Measurements from ENCODE around the gene CGAS.
"Not testable (repeated sequence)": the region's sequence is repeated elsewhere in the genome, so short reads cannot be mapped to it uniquely, and the experiment has no call there.

The CGAS gene

DNA sequence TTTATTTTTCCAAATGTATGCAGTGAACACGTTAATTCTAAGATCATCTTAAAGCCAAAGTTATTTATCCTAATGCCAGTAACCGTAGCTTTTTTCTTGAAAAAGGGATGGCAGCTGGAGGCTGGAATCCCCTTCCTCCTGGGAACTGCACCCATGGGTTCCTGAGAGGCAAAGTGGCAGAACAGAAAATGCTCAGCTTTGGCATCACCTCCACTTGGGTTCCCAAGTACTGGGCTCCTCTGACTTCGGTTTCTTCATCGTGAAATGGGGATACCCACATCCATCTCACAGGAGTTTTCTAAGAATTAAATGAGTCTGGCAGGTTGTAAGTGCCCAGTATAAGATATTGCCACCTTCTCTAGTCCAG, 63.7 kb downstream of the CGAS start:
- CTCF ChIA-PET, result interaction anchor here (0.7 to 3.5 kb wide), 21 partner anchors 8 to 772 kb away, joined by 3 to 39 read pairs (median 4); partner anchors contain the start of gene MTO1

GRCh38 chr6:73382462-73383113, 69.5 kb downstream of the CGAS start:
- TF ChIP-seq ZNF184 (tag by site-specific recombination; IDR thresholded peaks at IDR 0.05) (no peak), ZNF121 (tag by site-specific recombination; IDR thresholded peaks at IDR 0.05) (0 out of 2 replicates have a peak, but pooled peaks have one; percentile 36), PRDM10 (tag by site-specific recombination; IDR thresholded peaks at IDR 0.05) (0 out of 2 replicates have a peak, but pooled peaks have one; percentile 45)
- TF ChIP-seq, protein P1, sequence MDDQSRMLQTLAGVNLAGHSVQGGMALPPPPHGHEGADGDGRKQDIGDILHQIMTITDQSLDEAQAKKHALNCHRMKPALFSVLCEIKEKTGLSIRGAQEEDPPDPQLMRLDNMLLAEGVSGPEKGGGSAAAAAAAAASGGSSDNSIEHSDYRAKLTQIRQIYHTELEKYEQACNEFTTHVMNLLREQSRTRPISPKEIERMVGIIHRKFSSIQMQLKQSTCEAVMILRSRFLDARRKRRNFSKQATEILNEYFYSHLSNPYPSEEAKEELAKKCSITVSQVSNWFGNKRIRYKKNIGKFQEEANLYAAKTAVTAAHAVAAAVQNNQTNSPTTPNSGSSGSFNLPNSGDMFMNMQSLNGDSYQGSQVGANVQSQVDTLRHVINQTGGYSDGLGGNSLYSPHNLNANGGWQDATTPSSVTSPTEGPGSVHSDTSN (CRISPR knock-in tag; IDR thresholded peaks at IDR 0.05), result no peak

More for the DNA sequence above, 63.7 kb downstream of the CGAS start:
- Histone ChIP-seq H3K9me3 (ENCODE audit: control insufficient read depth, insufficient read depth, low read depth, low read length) (no peaks in the 10 kb centered on the region), H3K4me3 (ENCODE audit: low read depth, low read length) (peak overlapping the region; percentile 50), H3K36me3 (ENCODE audit: control insufficient read depth in 2 of 2, insufficient read depth in 1 of 2, low read length in 2 of 2) (no peaks in the 10 kb centered on the region), H3K27ac (ENCODE audit: extremely low read depth, low read depth, low read length) (no peak overlapping the region), H3K4me1 (ENCODE audit: control insufficient read depth, insufficient read depth, low read length) (peaks cover 3% of the 10 kb centered on the region; the same call in 1 of the 2 replicates)
- POLR2A ChIA-PET, result interaction anchor here (1.1 to 1.4 kb wide), 3 partner anchors 73 to 133 kb away, joined by 3 to 6 read pairs (median 3); partner anchors contain the start of gene MTO1
- TF ChIP-seq ZNF561 (tag by site-specific recombination; IDR thresholded peaks at IDR 0.05; ENCODE audit: borderline replicate concordance) (0 out of 2 replicates have a peak, but pooled peaks have one; percentile 18), ZNF600 (tag by site-specific recombination; IDR thresholded peaks at IDR 0.05) (peak; percentile 83), ZNF138 (tag by site-specific recombination; IDR thresholded peaks at IDR 0.05; ENCODE audit: borderline replicate concordance) (no peak), ZNF423 (tag by site-specific recombination; IDR thresholded peaks at IDR 0.05) (0 out of 2 replicates have a peak, but pooled peaks have one; percentile 18), ZNF211 (tag by site-specific recombination; IDR thresholded peaks at IDR 0.05; ENCODE audit: low read depth) (no peak)

DNA sequence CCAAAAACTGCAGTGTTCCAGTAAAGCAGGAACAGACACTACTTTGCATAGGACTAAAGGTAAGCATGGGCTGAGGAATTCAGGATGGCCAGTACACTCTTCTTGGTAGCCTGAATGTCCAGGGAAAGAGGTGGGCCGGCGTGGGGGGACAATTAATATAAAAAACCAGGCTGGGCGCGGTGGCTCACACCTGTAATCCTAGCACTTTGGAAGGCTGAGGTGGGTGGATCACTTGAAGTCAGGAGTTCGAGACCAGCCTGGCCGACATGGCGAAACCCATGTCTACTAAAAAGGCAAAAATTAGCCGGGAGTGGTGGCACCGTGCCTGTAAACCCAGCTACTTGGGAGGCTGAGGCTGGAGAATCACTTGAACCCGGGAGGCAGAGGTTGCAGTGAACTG, 70.6 kb downstream of the CGAS start:
- ChIA-PET CTCF (interaction anchor here (0.5 to 0.7 kb wide), 2 partner anchors 10 to 75 kb away, joined by 3 to 4 read pairs; no protein-coding TSS in a partner anchor), POLR2A (interaction anchor here (1.1 kb wide), 1 partner anchor 32 kb away, joined by 5 read pairs; no protein-coding TSS in a partner anchor)
- H3K9me3 ChIP-seq (ENCODE audit: control insufficient read depth, insufficient read depth, low read depth, low read length); H3K27ac ChIP-seq (ENCODE audit: extremely low read depth, low read depth, low read length); H3K36me3 ChIP-seq (ENCODE audit: control insufficient read depth in 2 of 2, insufficient read depth in 1 of 2, low read length in 2 of 2); H3K4me1 ChIP-seq (ENCODE audit: control insufficient read depth, insufficient read depth, low read length); H3K4me3 ChIP-seq (ENCODE audit: low read depth, low read length): not testable (repeated sequence)

More at GRCh38 chr6:73382462-73383113, 69.5 kb downstream of the CGAS start:
- ChIA-PET POLR2A (interaction anchor here (0.7 kb wide), 1 partner anchor 272 kb away, joined by 5 read pairs; no protein-coding TSS in a partner anchor), CTCF (interaction anchor here (0.7 kb wide), 1 partner anchor 196 kb away, joined by 3 read pairs; no protein-coding TSS in a partner anchor)
- no peak overlapping the region for H3K4me3 ChIP-seq (ENCODE audit: low read depth, low read length)
- H3K9me3 ChIP-seq (ENCODE audit: control insufficient read depth, insufficient read depth, low read depth, low read length), result no peaks in the 10 kb centered on the region
- no peaks in the 10 kb centered on the region for H3K4me1 ChIP-seq (ENCODE audit: control insufficient read depth, insufficient read depth, low read length)
- no peak overlapping the region for H3K27ac ChIP-seq (ENCODE audit: extremely low read depth, low read depth, low read length)
- no peaks in the 10 kb centered on the region for H3K36me3 ChIP-seq (ENCODE audit: control insufficient read depth in 2 of 2, insufficient read depth in 1 of 2, low read length in 2 of 2)

DNA sequence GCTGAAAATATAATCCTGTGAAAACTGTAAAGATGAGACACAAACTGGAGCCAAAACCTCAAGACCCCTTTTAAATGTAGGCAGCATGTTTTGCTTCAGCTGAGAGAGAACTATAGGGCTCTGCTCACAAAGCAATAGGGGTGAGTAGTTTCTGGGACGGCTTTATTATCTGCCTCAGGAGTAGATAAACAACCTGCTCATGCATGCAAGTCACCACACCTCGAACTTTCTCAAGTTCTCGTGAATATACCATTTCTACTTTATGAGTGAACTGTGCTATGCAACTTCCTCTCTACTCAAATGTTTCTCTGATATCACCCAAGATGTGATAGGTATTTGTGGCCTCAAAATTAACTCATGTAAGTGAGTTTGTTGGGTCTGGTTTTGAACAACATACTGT, 74.9 kb downstream of the CGAS start:
- H3K4me3 ChIP-seq (ENCODE audit: low read depth, low read length), result no peak overlapping the region
- no peak overlapping the region for H3K27ac ChIP-seq (ENCODE audit: extremely low read depth, low read depth, low read length)
- TF ChIP-seq ZNF121 (tag by site-specific recombination; IDR thresholded peaks at IDR 0.05), result no peak
- TF ChIP-seq ZNF114 (tag by site-specific recombination; IDR thresholded peaks at IDR 0.05), result no peak
- no peak for TF ChIP-seq ZNF324 (tag by site-specific recombination; IDR thresholded peaks at IDR 0.05)
- no peak for TF ChIP-seq ZNF629 (tag by site-specific recombination; IDR thresholded peaks at IDR 0.05)
- TF ChIP-seq REPIN1 (tag by site-specific recombination; IDR thresholded peaks at IDR 0.05; ENCODE audit: low read depth), result no peak
- no peak for TF ChIP-seq ZNF391 (tag by site-specific recombination; IDR thresholded peaks at IDR 0.05; ENCODE audit: borderline replicate concordance, low read depth)
- POLR2A ChIA-PET, result no interaction called here
- no peaks in the 10 kb centered on the region for H3K9me3 ChIP-seq (ENCODE audit: control insufficient read depth, insufficient read depth, low read depth, low read length)
- no peaks in the 10 kb centered on the region for H3K4me1 ChIP-seq (ENCODE audit: control insufficient read depth, insufficient read depth, low read length)
- no peaks in the 10 kb centered on the region for H3K36me3 ChIP-seq (ENCODE audit: control insufficient read depth in 2 of 2, insufficient read depth in 1 of 2, low read length in 2 of 2)
- CTCF ChIA-PET, result interaction anchor here (0.9 to 2.0 kb wide), 3 partner anchors 11 to 17 kb away, joined by 3 to 5 read pairs (median 4); no protein-coding TSS in a partner anchor

All from HEK293 (cell line).